H1 (cell line): ENCODE results near the gene RPAP3. TPM values are rescaled to one million over a fixed set of nuclear protein-coding genes. Genes with fewer than 3 reads are reported as not detected.

Source experiments
- CTCF ChIA-PET: fragments of 300-600 bp; sonication (Branson Sonifier 250); formaldehyde crosslinking; loops from one replicate; lab custom pipeline; 2021; ENCODE audit not compliant: partially characterized antibody; lab: Charles Lee
- POLR2A ChIA-PET: fragments of 300-600 bp; sonication (Branson Sonifier 250); formaldehyde crosslinking; loops from one replicate; lab custom pipeline; 2021; ENCODE audit warnings: inconsistent platforms; ENCODE audit not compliant: partially characterized antibody; lab: Charles Lee
- DNase-seq, 2 experiments: peaks; one replicate each; pipeline versions ENCODE4 v3.0.0 to v3.0.0-alpha.2; 2010 to 2022; ENCODE audit warnings: low spot score in 2 of 2, low read depth in 1 of 2, mixed read lengths in 1 of 2
- FAIRE-seq: peaks from 2 replicates; lab custom pipeline; 2011; peaks lifted over from hg19 to GRCh38; lab: Jason Lieb, UNC
- H2AFZ ChIP-seq: 2 replicates; pipeline ENCODE4 v1.8.1; 2012; ENCODE audit warnings: low read length, inconsistent platforms
- H2AK5ac ChIP-seq: 2 replicates; pipeline ENCODE4 v1.6.1; 2013; ENCODE audit warnings: low read depth, low read length
- H2BK120ac ChIP-seq: replicated peaks from 2 replicates; pipeline ENCODE3; 2013; ENCODE audit warnings: low read depth, low read length, inconsistent platforms
- H2BK12ac ChIP-seq: 2 replicates; pipeline ENCODE4 v1.6.1; 2013; ENCODE audit warnings: low read depth, low read length
- H2BK15ac ChIP-seq: 2 replicates; pipeline ENCODE4 v1.6.1; 2013; ENCODE audit warnings: low read length
- H2BK20ac ChIP-seq: 2 replicates; pipeline ENCODE4 v1.6.1; 2013; ENCODE audit warnings: low read length
- H2BK5ac ChIP-seq: 2 replicates; pipeline ENCODE4 v1.6.1; 2013; ENCODE audit warnings: low read depth, low read length
- H3K14ac ChIP-seq: 2 replicates; pipeline ENCODE4 v1.6.1; 2013; ENCODE audit warnings: inconsistent platforms; ENCODE audit not compliant: insufficient read length
- H3K18ac ChIP-seq: 2 replicates; pipeline ENCODE4 v1.6.1; 2013; ENCODE audit warnings: low read length; ENCODE audit errors: extremely low read depth
- H3K23ac ChIP-seq: 2 replicates; pipeline ENCODE4 v1.6.1; 2013; ENCODE audit warnings: inconsistent platforms; ENCODE audit not compliant: insufficient read length
- H3K23me2 ChIP-seq: 2 replicates; pipeline ENCODE4 v1.6.1; 2013; ENCODE audit warnings: low read depth, low read length
- H3K27ac ChIP-seq: 2 replicates; pipeline ENCODE4 v1.6.1; 2011; ENCODE audit warnings: low read depth, low read length, inconsistent platforms
- H3K27me3 ChIP-seq, 4 experiments: replicated peaks in 1 of 4; 1 replicate in 1 of 4; 2 replicates in 3 of 4; pipeline versions ENCODE4 v1.6.1 to v1.8.1; 2011 to 2013; ENCODE audit warnings: low read length in 3 of 4, mild to moderate bottlenecking in 3 of 4, inconsistent platforms in 2 of 4, mixed read lengths in 2 of 4, moderate library complexity in 1 of 4; ENCODE audit not compliant: control insufficient read depth in 3 of 4, insufficient read depth in 3 of 4; ENCODE audit errors: extremely low read depth in 1 of 4
- H3K36me3 ChIP-seq, 4 experiments: 2 replicates each; pipeline versions ENCODE4 v1.6.1 to v1.8.1; 2011 to 2013; ENCODE audit warnings: mild to moderate bottlenecking in 4 of 4, low read length in 3 of 4, moderate library complexity in 2 of 4, control low read depth in 1 of 4, inconsistent platforms in 1 of 4; ENCODE audit not compliant: insufficient read depth in 4 of 4, control insufficient read depth in 2 of 4
- H3K4ac ChIP-seq: replicated peaks from 2 replicates; pipeline ENCODE3; 2013; ENCODE audit warnings: low read length, low read depth, mixed read lengths, inconsistent platforms; ENCODE audit not compliant: insufficient read length
- H3K4me1 ChIP-seq, 4 experiments: replicated peaks in 1 of 4; 1 replicate in 1 of 4; 2 replicates in 3 of 4; pipeline versions ENCODE4 v1.6.1 to v1.8.1; 2011 to 2013; ENCODE audit warnings: low read length in 3 of 4, inconsistent platforms in 2 of 4, mixed read lengths in 1 of 4; ENCODE audit not compliant: insufficient read depth in 4 of 4, control insufficient read depth in 3 of 4
- H3K4me2 ChIP-seq, 2 experiments: 2 replicates each; pipeline versions ENCODE4 v1.6.1 to v1.8.1; 2011 to 2013; ENCODE audit warnings: low read depth in 2 of 2, low read length in 2 of 2, control low read depth in 1 of 2, inconsistent platforms in 1 of 2, mild to moderate bottlenecking in 1 of 2; ENCODE audit not compliant: insufficient read depth in 1 of 2
- H3K4me3 ChIP-seq, 4 experiments: fragments of 200-600, 300-600 bp in 1 of 4; sonication (generic), shearing (Covaris generic), sonication (Bioruptor Twin) in 1 of 4; 2 replicates each; pipeline versions ENCODE4 v1.5.1 to v1.8.1; 2011 to 2016; ENCODE audit warnings: low read length in 4 of 4, low read depth in 3 of 4, control low read depth in 2 of 4, inconsistent platforms in 2 of 4, mild to moderate bottlenecking in 2 of 4, mixed read lengths in 1 of 4, moderate library complexity in 1 of 4; ENCODE audit not compliant: insufficient read depth in 2 of 4; ENCODE audit errors: extremely low read depth in 1 of 4
- H3K56ac ChIP-seq: replicated peaks from 2 replicates; pipeline ENCODE3; 2013; ENCODE audit warnings: low read depth, mild to moderate bottlenecking, mixed read lengths, low read length, inconsistent platforms; ENCODE audit not compliant: insufficient read length
- H3K79me1 ChIP-seq: 2 replicates; pipeline ENCODE4 v1.6.1; 2013; ENCODE audit warnings: low read depth, low read length, control low read depth
- H3K79me2 ChIP-seq, 2 experiments: 2 replicates each; pipeline versions ENCODE4 v1.6.1 to v1.8.1; 2012 to 2013; ENCODE audit warnings: low read length in 2 of 2, mild to moderate bottlenecking in 2 of 2, inconsistent platforms in 1 of 2; ENCODE audit not compliant: insufficient read depth in 2 of 2, control insufficient read depth in 1 of 2
- H3K9ac ChIP-seq, 4 experiments: replicated peaks in 1 of 4; 1 replicate in 1 of 4; 2 replicates in 3 of 4; pipeline versions ENCODE4 v1.6.1 to v1.8.1; 2011 to 2013; ENCODE audit warnings: low read depth in 3 of 4, low read length in 3 of 4, control low read depth in 2 of 4, mild to moderate bottlenecking in 2 of 4, moderate library complexity in 2 of 4, inconsistent platforms in 1 of 4; ENCODE audit errors: extremely low read depth in 1 of 4
- H3K9me3 ChIP-seq, 2 experiments: 2 replicates each; pipeline versions ENCODE4 v1.6.1 to v1.8.1; 2012 to 2013; ENCODE audit warnings: mild to moderate bottlenecking in 2 of 2, moderate library complexity in 2 of 2, control low read depth in 1 of 2, inconsistent platforms in 1 of 2, low read depth in 1 of 2, low read length in 1 of 2, mixed read lengths in 1 of 2; ENCODE audit not compliant: insufficient read depth in 2 of 2
- H4K20me1 ChIP-seq, 2 experiments: replicated peaks in 1 of 2; 2 replicates each; pipeline versions ENCODE3 to v1.8.1; 2011 to 2013; ENCODE audit warnings: inconsistent platforms in 2 of 2, low read length in 2 of 2, mild to moderate bottlenecking in 1 of 2; ENCODE audit not compliant: insufficient read depth in 2 of 2, control insufficient read depth in 1 of 2
- H4K5ac ChIP-seq: 2 replicates; pipeline ENCODE4 v1.6.1; 2013; ENCODE audit warnings: low read length, low read depth, mixed read lengths, inconsistent platforms; ENCODE audit not compliant: insufficient read length
- H4K8ac ChIP-seq: 2 replicates; pipeline ENCODE4 v1.8.0; 2013; ENCODE audit warnings: mild to moderate bottlenecking, moderate library complexity, low read length, inconsistent platforms; ENCODE audit not compliant: insufficient read depth; ENCODE audit errors: extremely low read depth
- H4K91ac ChIP-seq: replicated peaks from 2 replicates; pipeline ENCODE3; 2013; ENCODE audit warnings: low read length, mixed read lengths, inconsistent platforms; ENCODE audit not compliant: insufficient read length
- ASH2L ChIP-seq: fragments of 200-600, 300-600 bp; sonication (generic); IDR thresholded peaks from one replicate; pipeline ENCODE4 v1.7.1; 2017; ENCODE audit warnings: low read length
- BRCA1 ChIP-seq: IDR thresholded peaks from 2 replicates; pipeline ENCODE4 v1.6.1; 2012; ENCODE audit warnings: low read depth, low read length, improper control_type of control experiment
- GTF2F1 ChIP-seq: IDR thresholded peaks from 2 replicates; pipeline ENCODE4 v1.6.1; 2012; ENCODE audit warnings: low read depth, low read length, improper control_type of control experiment, borderline replicate concordance
- MAFK ChIP-seq: IDR thresholded peaks from 2 replicates; pipeline ENCODE4 v1.6.1; 2012; ENCODE audit warnings: low read depth, mild to moderate bottlenecking, improper control_type of control experiment, low read length
- POLR2A ChIP-seq, 2 experiments: IDR thresholded peaks; 1 replicate in 1 of 2; 2 replicates in 1 of 2; pipeline ENCODE4 v1.6.1; 2011; ENCODE audit warnings: low read depth in 2 of 2, low read length in 2 of 2, mild to moderate bottlenecking in 2 of 2; ENCODE audit errors: control extremely low read depth in 1 of 2
- SUZ12 ChIP-seq: fragments of 200-600 bp; sonication (generic); IDR thresholded peaks from 2 replicates; pipeline ENCODE4 v1.6.1; 2012; ENCODE audit warnings: mild to moderate bottlenecking, inconsistent platforms, low read length, moderate library complexity, mixed read lengths
- TAF7 ChIP-seq: optimal IDR thresholded peaks from 2 replicates; pipeline ENCODE3; 2011; ENCODE audit warnings: low read depth, mild to moderate bottlenecking, inconsistent platforms, low read length, moderate library complexity, borderline replicate concordance
- TCF12 ChIP-seq: IDR thresholded peaks from 2 replicates; pipeline ENCODE4 v1.6.1; 2011; ENCODE audit warnings: low read depth, mild to moderate bottlenecking, low read length
- polyA plus RNA-seq, 7 experiments: library from polyadenylated mRNA; depleted of rRNA in 3 of 7; stranded (reverse) in 5 of 7; unstranded in 2 of 7; fragments of >200 nt in 5 of 7; fragments of 200-250 nt in 2 of 7; gene quantifications; 1 replicate in 5 of 7; 2 replicates in 1 of 7; 4 replicates in 1 of 7; pipeline versions ENCODE4 v1.2.1 to v1.2.3, GENCODE V29; 2011 to 2013; ENCODE audit warnings: missing spikeins in 2 of 7, mixed read lengths in 2 of 7
- total RNA-seq: library from RNA; stranded (reverse); fragmentation: NEBNext Ultra II Directional; extraction: Animal tissue kit (Norgen Biotek cat#: 25700); gene quantifications from 2 replicates; pipeline ENCODE4 v1.2.1, GENCODE V29; 2021

RPAP3 gene
- total and polyA plus RNA-seq, 2 of the 8 experiments (the other 6 are each of a cell fraction or from before 2014, with no cell fraction given), result 6.4 to 60.5 TPM

GRCh38 chr12:47707355-47707754 is 1.5 kb upstream of the RPAP3 start:
- TF ChIP-seq POLR2A (IDR thresholded peaks at IDR 0.05; ENCODE audit: control extremely low read depth in 1 of 2, low read depth in 2 of 2, low read length in 2 of 2) (no peak), TAF7 (no peak), TCF12 (no peak), ASH2L (no peak), SUZ12 (no peak), MAFK (no peak), GTF2F1 (no peak), BRCA1 (no peak)
- TF ChIP-seq, all 59 proteins: peak for 0
- Histone ChIP-seq H3K4me1 (peaks cover 0 to 3% (median 0%) of the 10 kb centered on the region in 4 experiments; a peak in 1 of 7 replicates), H3K9ac (no peak overlapping the region), H2BK20ac (no peak overlapping the region), H3K4me2 (no peak overlapping the region; a peak in 1 of 4 replicates), H3K14ac (no peak overlapping the region), H3K27me3 (no peaks in the 10 kb centered on the region), H3K27ac (no peak overlapping the region), H2BK12ac (no peak overlapping the region), H2BK5ac (no peak overlapping the region), H2AK5ac (no peak overlapping the region), H3K56ac (no peak overlapping the region), H3K23me2 (no peaks in the 10 kb centered on the region), H4K5ac (no peak overlapping the region), H4K8ac (no peak overlapping the region), H4K91ac (no peak overlapping the region), H4K20me1 (no peaks in the 10 kb centered on the region), H3K23ac (no peak overlapping the region), H3K79me1 (peaks cover 8% of the 10 kb centered on the region; the same call in 1 of the 2 replicates), H3K9me3 (no peaks in the 10 kb centered on the region), H3K4ac (no peak overlapping the region), H3K4me3 (no peak overlapping the region), H2BK120ac (no peak overlapping the region), H2BK15ac (no peak overlapping the region), H2AFZ (no peak overlapping the region), H3K79me2 (peaks cover 0 to 20% of the 10 kb centered on the region in 2 experiments; a peak in 3 of 4 replicates), H3K18ac (no peak overlapping the region), H3K36me3 (no peaks in the 10 kb centered on the region)
- FAIRE-seq, result no peak
- ChIA-PET CTCF (interaction anchor here (0.6 to 64.6 kb wide), 11 partner anchors 10 to 242 kb away, joined by 3 to 2442 read pairs (median 3); partner anchors contain the start of gene SLC48A1), POLR2A (no interaction called here)
- DNase-seq, result no peak
